Stomach (tissue), 9 donors: ENCODE measurements around the gene GLIS2. TPM values are rescaled to one million over a fixed set of nuclear protein-coding genes. Genes with fewer than 3 reads are reported as not detected.

ENCODE experiments used
- DNase-seq, 2 donors: peaks; one replicate each; pipeline versions ENCODE4 v3.0.0 to v3.0.0-alpha.2; 2013 to 2019
- H3K27ac ChIP-seq, 5 donors: fragments of 200-600 bp in 4 of 5; sonication (generic) in 4 of 5; one replicate each; pipeline ENCODE4 v1.5.1; 2013 to 2019; ENCODE audit warnings: mild to moderate bottlenecking in 1 of 5, moderate library complexity in 1 of 5
- H3K27me3 ChIP-seq, 3 donors: fragments of 200-600 bp; sonication (generic); one replicate each; pipeline ENCODE4 v1.5.1; 2017 to 2019; ENCODE audit warnings: mixed run types in 1 of 3
- H3K36me3 ChIP-seq, 4 donors: fragments of 200-600 bp; sonication (generic); 1 replicate in 3 of 4; 2 replicates in 1 of 4; pipeline ENCODE4 v1.5.1; 2016 to 2019
- H3K4me1 ChIP-seq, 4 donors: fragments of 200-600 bp; sonication (generic); one replicate each; pipeline ENCODE4 v1.5.1; 2016 to 2019
- H3K4me3 ChIP-seq, 4 donors: fragments of 200-600 bp; sonication (generic) in 3 of 4; one replicate each; pipeline ENCODE4 v1.5.1; 2016 to 2019; ENCODE audit warnings: mild to moderate bottlenecking in 1 of 4
- H3K9me3 ChIP-seq, 4 donors: fragments of 200-600 bp; sonication (generic); one replicate each; pipeline ENCODE4 v1.5.1; 2016 to 2019
- EP300 ChIP-seq: sonication (generic); formaldehyde crosslinking; IDR thresholded peaks from one replicate; pipeline ENCODE4 v1.6.1; 2017; ENCODE audit warnings: antibody characterized with exemption
- POLR2A ChIP-seq, 4 donors: fragments of 450-650 bp; IDR thresholded peaks; one replicate each; pipeline ENCODE4 v1.6.1; 2016; ENCODE audit warnings: antibody characterized with exemption in 4 of 4, control low read depth in 2 of 4, mild to moderate bottlenecking in 1 of 4, moderate library complexity in 1 of 4
- POLR2AphosphoS5 ChIP-seq, 3 donors: sonication (generic); formaldehyde crosslinking; IDR thresholded peaks; one replicate each; pipeline ENCODE4 v1.6.1; 2016; ENCODE audit warnings: antibody characterized with exemption in 3 of 3
- WGBS, 5 donors: extraction: QIAGEN DNeasy Blood & Tissue Kit in 3 of 5; methylation state at CpG; one replicate each; pipeline versions ENCODE4 v1.1.5 to v1.1.7; 2013 to 2018; 5-methylcytosine and 5-hydroxymethylcytosine counted together
- intact Hi-C: fragments of 100-400 bp; cut with DNase I; formaldehyde crosslinking; loops from one replicate; pipeline ENCODE4 v1.15.1; 2023; ENCODE audit warnings: low total_unique reads
- polyA plus RNA-seq, 3 donors: library from polyadenylated mRNA; stranded (reverse); fragments of 200-250 nt; gene quantifications; one replicate each; pipeline ENCODE4 v1.2.3, GENCODE V29; 2013
- total RNA-seq, 5 donors: library from RNA; depleted of rRNA; stranded (reverse); fragments of >200 nt; gene quantifications; one replicate each; pipeline versions ENCODE4 v1.1.0 to v1.2.3, GENCODE V29; 2014 to 2016
- TF ChIP-seq, protein P1 (sequence below), 7 experiments: fragments of 450-650 bp in 4 of 7; fragments of 200-600 bp in 3 of 7; sonication (generic) in 3 of 7; IDR thresholded peaks; one replicate each; pipeline ENCODE4 v1.5.1; 2016 to 2019; ENCODE audit warnings: antibody characterized with exemption in 7 of 7, control low read depth in 2 of 7, mild to moderate bottlenecking in 1 of 7
- donor health status: healthy with polysubstance abuse.
- donor health status: Bipolar disorder and iron deficiency.
- donor health status: healthy.

Gene GLIS2
- total and polyA plus RNA-seq, 8 donors = 3.2 to 21.0 (median 5.2) TPM

DNA sequence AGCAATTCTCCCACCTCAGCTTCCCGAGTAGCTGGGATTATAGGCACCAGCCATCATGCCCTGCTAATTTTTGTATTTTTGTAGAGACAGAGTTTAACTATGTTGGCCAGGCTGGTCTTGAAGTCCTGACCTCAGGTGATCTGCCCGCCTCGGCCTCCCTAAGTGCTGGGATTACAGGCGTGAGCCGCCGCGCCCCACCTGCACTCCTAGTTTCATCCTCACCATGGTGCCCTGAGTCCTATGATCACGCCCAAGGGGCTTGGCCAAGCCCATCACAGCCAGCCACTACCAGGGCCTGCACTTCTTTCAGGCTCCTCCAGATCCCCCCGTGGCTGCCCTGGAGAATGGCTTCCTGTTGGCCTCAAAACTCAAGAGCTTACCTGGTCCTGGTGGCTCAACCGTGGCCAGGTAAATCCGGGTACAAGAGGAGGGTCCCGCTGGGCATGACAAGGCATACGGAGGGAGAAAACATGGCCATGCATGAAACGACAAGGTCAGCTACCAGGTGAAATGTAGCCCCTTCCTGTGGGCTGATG lies 22.6 kb upstream of the GLIS2 start:
- no peak for DNase-seq
- Histone ChIP-seq H3K27ac (peak overlapping the region in 3 of 5 donors; percentile 62 to 72 (median 64)), H3K4me3 (no peak overlapping the region), H3K27me3 (no peaks in the 10 kb centered on the region), H3K4me1 (peaks cover 18 to 35% (median 25%) of the 10 kb centered on the region in 4 donors), H3K36me3 (no peaks in the 10 kb centered on the region), H3K9me3 (no peaks in the 10 kb centered on the region)
- WGBS, 5 donors = 68 to 71% (median 69%) methylated on average over 14 of the region's 14 CpGs
- TF ChIP-seq EP300 (no peak), POLR2AphosphoS5 (IDR thresholded peaks at IDR 0.05) (no peak), POLR2A (IDR thresholded peaks at IDR 0.05) (no peak)
- TF ChIP-seq, protein P1, sequence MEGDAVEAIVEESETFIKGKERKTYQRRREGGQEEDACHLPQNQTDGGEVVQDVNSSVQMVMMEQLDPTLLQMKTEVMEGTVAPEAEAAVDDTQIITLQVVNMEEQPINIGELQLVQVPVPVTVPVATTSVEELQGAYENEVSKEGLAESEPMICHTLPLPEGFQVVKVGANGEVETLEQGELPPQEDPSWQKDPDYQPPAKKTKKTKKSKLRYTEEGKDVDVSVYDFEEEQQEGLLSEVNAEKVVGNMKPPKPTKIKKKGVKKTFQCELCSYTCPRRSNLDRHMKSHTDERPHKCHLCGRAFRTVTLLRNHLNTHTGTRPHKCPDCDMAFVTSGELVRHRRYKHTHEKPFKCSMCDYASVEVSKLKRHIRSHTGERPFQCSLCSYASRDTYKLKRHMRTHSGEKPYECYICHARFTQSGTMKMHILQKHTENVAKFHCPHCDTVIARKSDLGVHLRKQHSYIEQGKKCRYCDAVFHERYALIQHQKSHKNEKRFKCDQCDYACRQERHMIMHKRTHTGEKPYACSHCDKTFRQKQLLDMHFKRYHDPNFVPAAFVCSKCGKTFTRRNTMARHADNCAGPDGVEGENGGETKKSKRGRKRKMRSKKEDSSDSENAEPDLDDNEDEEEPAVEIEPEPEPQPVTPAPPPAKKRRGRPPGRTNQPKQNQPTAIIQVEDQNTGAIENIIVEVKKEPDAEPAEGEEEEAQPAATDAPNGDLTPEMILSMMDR (IDR thresholded peaks at IDR 0.05) = no peak
- intact Hi-C loops = no loop called here

DNA sequence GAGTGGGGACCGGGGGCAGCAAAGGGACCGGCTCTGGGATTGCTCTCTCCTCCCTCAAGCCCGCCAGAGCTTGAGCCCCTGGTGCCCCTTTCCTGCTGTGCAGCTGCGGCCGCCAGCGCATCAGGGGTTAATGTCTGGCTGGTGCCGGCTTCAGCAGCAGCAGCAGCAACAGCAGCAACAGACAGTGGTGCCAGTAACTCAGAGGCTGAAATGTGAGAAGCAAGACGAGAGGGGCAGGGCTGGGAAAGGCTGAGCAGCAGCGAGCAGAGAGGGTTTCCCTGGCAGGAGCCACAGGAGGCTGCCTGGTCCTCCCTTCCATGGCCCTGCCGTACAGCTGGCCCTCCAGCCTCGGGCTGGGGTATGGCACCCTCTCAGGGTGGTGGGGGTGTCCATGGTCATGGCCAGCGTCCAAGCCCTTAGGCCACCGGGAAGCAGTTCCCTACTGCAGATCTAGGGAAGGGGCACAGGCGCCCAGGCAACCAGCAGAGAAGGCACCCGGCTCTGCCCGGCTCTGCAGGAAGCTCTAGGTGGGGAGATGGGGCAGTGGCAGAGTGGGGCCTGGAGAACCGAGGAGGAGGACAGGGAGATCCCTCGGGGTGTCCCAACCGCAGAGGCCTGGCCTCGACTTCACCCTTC lies 21.9 kb upstream of the GLIS2 start:
- H3K4me3 ChIP-seq = no peak overlapping the region
- intact Hi-C loops = no loop called here
- H3K36me3 ChIP-seq = no peaks in the 10 kb centered on the region
- peak overlapping the region; percentile 33 to 72 (median 62) for H3K27ac ChIP-seq
- peak in 1 of 3 donors; percentile 20 for TF ChIP-seq POLR2AphosphoS5 (IDR thresholded peaks at IDR 0.05)
- TF ChIP-seq POLR2A (IDR thresholded peaks at IDR 0.05) = no peak
- peaks cover 19 to 35% (median 24%) of the 10 kb centered on the region in 4 donors for H3K4me1 ChIP-seq
- H3K9me3 ChIP-seq = no peaks in the 10 kb centered on the region
- peak; percentile 58 to 93 for DNase-seq
- no peaks in the 10 kb centered on the region for H3K27me3 ChIP-seq
- WGBS, 5 donors = 8 to 25% (median 12%) methylated on average over 16 to 20 of the region's 20 CpGs

DNA sequence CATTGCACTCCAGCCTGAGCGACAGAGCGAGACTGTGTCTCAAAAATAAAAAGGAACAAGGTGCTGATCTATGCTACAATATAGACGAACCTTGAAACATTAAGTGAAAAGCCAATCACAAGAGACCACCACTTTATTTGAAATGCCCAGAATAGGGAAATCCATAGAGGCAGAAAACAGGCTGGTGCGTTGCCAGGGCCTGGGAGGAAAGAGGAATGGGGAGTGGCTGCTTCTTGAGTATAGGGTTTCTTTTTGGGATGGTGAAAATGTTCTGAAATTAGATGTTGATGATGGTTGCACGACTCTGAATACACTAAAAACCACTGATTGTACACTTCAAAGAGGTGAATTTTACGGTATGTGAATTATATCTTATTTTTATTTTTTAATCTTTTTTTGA lies 20.3 kb upstream of the GLIS2 start:
- WGBS, 5 donors = 85 to 90% (median 86%) methylated on average over 6 of the region's 6 CpGs
- Histone ChIP-seq H3K4me3 (no peak overlapping the region), H3K36me3 (no peaks in the 10 kb centered on the region), H3K9me3 (no peaks in the 10 kb centered on the region), H3K27ac (no peak overlapping the region), H3K27me3 (no peaks in the 10 kb centered on the region), H3K4me1 (peaks cover 27 to 42% (median 35%) of the 10 kb centered on the region in 4 donors)
- intact Hi-C loops = no loop called here
- TF ChIP-seq EP300 (no peak), POLR2AphosphoS5 (IDR thresholded peaks at IDR 0.05) (no peak), POLR2A (IDR thresholded peaks at IDR 0.05) (no peak)
- TF ChIP-seq, protein P1 (IDR thresholded peaks at IDR 0.05) = no peak
- no peak for DNase-seq

DNA sequence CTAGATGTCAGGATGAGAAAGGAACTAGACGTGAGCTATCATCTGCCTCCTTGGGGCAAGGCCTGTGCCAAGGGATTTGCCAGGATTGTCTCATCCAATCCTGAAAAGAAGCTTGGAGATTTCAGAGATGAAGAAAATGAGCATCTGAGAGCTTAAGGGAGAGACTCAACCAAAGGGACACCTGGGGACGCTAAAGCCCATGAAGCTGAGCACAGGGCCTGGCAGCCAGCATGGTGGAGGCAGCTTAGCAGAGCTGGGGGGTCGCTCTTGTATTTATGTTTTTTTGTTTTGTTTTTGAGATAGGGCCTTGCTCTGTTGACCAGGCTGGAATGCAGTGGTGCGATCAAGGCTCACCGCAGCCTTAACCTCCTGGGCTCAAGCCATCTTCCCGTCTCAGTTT lies 18.4 kb upstream of the GLIS2 start:
- intact Hi-C loops = no loop called here
- no peak for DNase-seq

More for the DNA sequence above, 18.4 kb upstream of the GLIS2 start:
- Histone ChIP-seq H3K4me3 (no peak overlapping the region), H3K4me1 (peaks cover 27 to 40% (median 33%) of the 10 kb centered on the region in 4 donors), H3K27me3 (no peaks in the 10 kb centered on the region), H3K9me3 (no peaks in the 10 kb centered on the region), H3K27ac (no peak overlapping the region), H3K36me3 (no peaks in the 10 kb centered on the region)
- no peak for TF ChIP-seq POLR2AphosphoS5 (IDR thresholded peaks at IDR 0.05)
- TF ChIP-seq EP300 = no peak
- TF ChIP-seq POLR2A (IDR thresholded peaks at IDR 0.05) = no peak
- TF ChIP-seq, protein P1 (IDR thresholded peaks at IDR 0.05) = no peak
- 86 to 91% (median 88%) methylated on average over 6 of the region's 6 CpGs for WGBS, 5 donors
